Panc1 (cell line): Measurements from ENCODE around the gene GIMAP1. TPM values are rescaled to one million over a fixed set of nuclear protein-coding genes. Genes with fewer than 3 reads are reported as not detected.

ENCODE experiments used
- ATAC-seq: fragments of 200-7000 bp; cut with Tn5 transposase; 2 replicates; pipeline ENCODE4 v1.9.1; 2020; ENCODE audit warnings: mild to moderate bottlenecking, moderate library complexity
- BruUV-seq: library from RNA; stranded (reverse); fragments of 400-500 nt; replicated peaks from 2 replicates; lab custom pipeline; 2021; lab: Mats Ljungman, UMichigan
- CTCF ChIA-PET: fragments of 300-600 bp; sonication (Branson Sonifier 250); formaldehyde crosslinking; loops from one replicate; lab custom pipeline; 2022; ENCODE audit warnings: antibody characterized with exemption; lab: Charles Lee
- POLR2A ChIA-PET: fragments of 300-600 bp; sonication (Branson Sonifier 250); formaldehyde crosslinking; loops from one replicate; lab custom pipeline; 2022; ENCODE audit warnings: antibody characterized with exemption; lab: Charles Lee
- DNase-seq: peaks from one replicate; pipeline ENCODE4 v3.0.0-alpha.2; 2010; ENCODE audit warnings: low read depth, low spot score
- H3K27ac ChIP-seq: 2 replicates; pipeline ENCODE4 v1.5.1; 2011; ENCODE audit warnings: mild to moderate bottlenecking, low read length, inconsistent platforms
- H3K27me3 ChIP-seq: fragments of 200-500 bp; sonication (Bioruptor generic); 2 replicates; pipeline ENCODE4 v1.6.0; 2014; ENCODE audit warnings: low read length, inconsistent platforms; ENCODE audit not compliant: control insufficient read depth, insufficient read depth
- H3K36me3 ChIP-seq: fragments of 200-500 bp; sonication (Bioruptor generic); 2 replicates; pipeline ENCODE4 v1.5.1; 2014; ENCODE audit warnings: inconsistent platforms, mild to moderate bottlenecking, low read length, moderate library complexity; ENCODE audit not compliant: control insufficient read depth, insufficient read depth
- H3K4me1 ChIP-seq: 2 replicates; pipeline ENCODE4 v1.5.1; 2011; ENCODE audit warnings: inconsistent platforms, mild to moderate bottlenecking, low read length, moderate library complexity; ENCODE audit not compliant: control insufficient read depth, insufficient read depth
- H3K4me3 ChIP-seq, 2 experiments: 2 replicates each; pipeline ENCODE4 v1.5.1; 2011 to 2012; ENCODE audit warnings: low read depth in 2 of 2, low read length in 2 of 2, mild to moderate bottlenecking in 2 of 2, inconsistent platforms in 1 of 2, moderate library complexity in 1 of 2
- H3K9me3 ChIP-seq: fragments of 200-500 bp; sonication (Bioruptor generic); 2 replicates; pipeline ENCODE4 v1.5.1; 2014; ENCODE audit warnings: low read depth, mild to moderate bottlenecking, inconsistent platforms, low read length, moderate library complexity; ENCODE audit not compliant: control insufficient read depth, insufficient read depth
- CTCF ChIP-seq: fragments of 450-650 bp; IDR thresholded peaks from 2 replicates; pipeline ENCODE4 v1.5.1; 2017; ENCODE audit warnings: mild to moderate bottlenecking
- POLR2AphosphoS5 ChIP-seq: IDR thresholded peaks from 2 replicates; pipeline ENCODE4 v1.6.1; 2012; ENCODE audit warnings: mild to moderate bottlenecking, low read depth, low read length, moderate library complexity
- REST ChIP-seq, 2 experiments: IDR thresholded peaks; 2 replicates each; pipeline ENCODE4 v1.6.1; 2011 to 2012; ENCODE audit warnings: low read depth in 2 of 2, control low read depth in 1 of 2, low read length in 1 of 2, mild to moderate bottlenecking in 1 of 2, moderate library complexity in 1 of 2; ENCODE audit not compliant: insufficient read depth in 1 of 2
- SIN3A ChIP-seq: IDR thresholded peaks from 2 replicates; pipeline ENCODE4 v1.6.1; 2012; ENCODE audit warnings: low read depth, mild to moderate bottlenecking, low read length, moderate library complexity, borderline replicate concordance; ENCODE audit not compliant: insufficient read depth
- TCF7L2 ChIP-seq: IDR thresholded peaks from 2 replicates; pipeline ENCODE4 v1.6.1; 2011; ENCODE audit warnings: mild to moderate bottlenecking, low read depth, low read length, inconsistent platforms
- in situ Hi-C: cut with HindIII; loops from 2 replicates; pipeline ENCODE4 v1.10.0; 2016; ENCODE audit warnings: low sequenced_read_pairs, low pct_unique_long_range_greater_than_20kb
- intact Hi-C: fragments of 100-400 bp; cut with micrococcal nuclease; formaldehyde crosslinking; loops from one replicate; pipeline ENCODE4 v1.10.0; 2022; ENCODE audit not compliant: unreplicated experiment
- total RNA-seq: library from RNA; stranded (reverse); gene quantifications from one replicate; pipeline ENCODE4 v1.2.1, GENCODE V29; 2021; ENCODE audit not compliant: unreplicated experiment

Gene GIMAP1
- total RNA-seq, 1 experiment from 2014 or later = 0.05 TPM

GRCh38 chr7:150733482-150734095 lies 17.2 kb downstream of the GIMAP1 start:
- TF ChIP-seq TCF7L2 (no peak), SIN3A (no peak), REST (IDR thresholded peaks at IDR 0.05; ENCODE audit: insufficient read depth in 1 of 2, low read depth in 2 of 2, low read length in 1 of 2) (no peak), POLR2AphosphoS5 (no peak), CTCF (no peak)
- no peak overlapping the region for H3K4me3 ChIP-seq
- no peak for DNase-seq
- no peak overlapping the region for H3K27ac ChIP-seq
- BruUV-seq = no TSS peak
- peaks cover 2% of the 10 kb centered on the region; the same call in 1 of the 2 replicates for H3K9me3 ChIP-seq
- no peaks in the 10 kb centered on the region; the same call in 1 of the 2 replicates for H3K4me1 ChIP-seq
- H3K36me3 ChIP-seq = no peaks in the 10 kb centered on the region
- H3K27me3 ChIP-seq = peaks cover 3% of the 10 kb centered on the region
- in situ Hi-C loops = no loop called here
- ChIA-PET POLR2A (no interaction called here), CTCF (no interaction called here)
- no peak for ATAC-seq
- intact Hi-C loops = no loop called here

GRCh38 chr7:150734254-150734653 lies 17.8 kb downstream of the GIMAP1 start:
- ChIA-PET POLR2A (no interaction called here), CTCF (no interaction called here)
- Histone ChIP-seq H3K4me3 (no peak overlapping the region), H3K27ac (no peak overlapping the region), H3K4me1 (no peaks in the 10 kb centered on the region; the same call in 1 of the 2 replicates), H3K9me3 (no peaks in the 10 kb centered on the region), H3K36me3 (no peaks in the 10 kb centered on the region), H3K27me3 (peaks cover 5% of the 10 kb centered on the region)
- ATAC-seq (no peak), DNase-seq (no peak)
- TF ChIP-seq SIN3A (no peak), POLR2AphosphoS5 (no peak), REST (IDR thresholded peaks at IDR 0.05; ENCODE audit: insufficient read depth in 1 of 2, low read depth in 2 of 2, low read length in 1 of 2) (no peak), TCF7L2 (no peak), CTCF (no peak)
- BruUV-seq = no TSS peak
- intact Hi-C loops = no loop called here
- in situ Hi-C loops = no loop called here
